Nephron progenitor cell (in vitro differentiated cells): Measurements from ENCODE around the gene LEFTY2.

Experiments used
- DNase-seq: peaks from one replicate; pipeline ENCODE4 v3.0.0; 2021
- H3K27ac Mint-ChIP-seq: 2 replicates; pipeline ENCODE4 v1.8.0; 2021; ENCODE audit warnings: mild to moderate bottlenecking, moderate library complexity, mixed read lengths
- H3K27me3 Mint-ChIP-seq: 2 replicates; pipeline ENCODE4 v1.8.0; 2021; ENCODE audit warnings: mild to moderate bottlenecking, low read depth, mixed read lengths; ENCODE audit not compliant: poor library complexity
- H3K36me3 Mint-ChIP-seq: 2 replicates; pipeline ENCODE4 v1.8.0; 2021; ENCODE audit warnings: low read depth, mixed read lengths
- H3K4me1 Mint-ChIP-seq: 2 replicates; pipeline ENCODE4 v1.8.0; 2021; ENCODE audit warnings: mixed read lengths
- H3K4me3 Mint-ChIP-seq: 2 replicates; pipeline ENCODE4 v1.8.0; 2021; ENCODE audit warnings: mild to moderate bottlenecking, moderate library complexity, mixed read lengths
- H3K9me3 Mint-ChIP-seq: 2 replicates; pipeline ENCODE4 v1.8.0; 2021; ENCODE audit warnings: mild to moderate bottlenecking, moderate library complexity, mixed read lengths
- CTCF ChIP-seq: fragments of 200-600 bp; sonication (generic); IDR thresholded peaks from 2 replicates; pipeline ENCODE4 v1.5.0; 2021; ENCODE audit warnings: antibody characterized with exemption

Gene LEFTY2

GRCh38 chr1:225965231-225965630, 24.2 kb upstream of the LEFTY2 start:
- peaks cover 19% of the 10 kb centered on the region for H3K27me3 Mint-ChIP-seq
- H3K27ac Mint-ChIP-seq, result no peak overlapping the region
- no peak for TF ChIP-seq CTCF
- no peak for DNase-seq
- H3K36me3 Mint-ChIP-seq, result no peaks in the 10 kb centered on the region
- no peak overlapping the region for H3K4me3 Mint-ChIP-seq
- H3K4me1 Mint-ChIP-seq, result peaks cover 10% of the 10 kb centered on the region
- peaks cover 7% of the 10 kb centered on the region for H3K9me3 Mint-ChIP-seq

GRCh38 chr1:225963735-225964530, 22.9 kb upstream of the LEFTY2 start:
- no peaks in the 10 kb centered on the region for H3K36me3 Mint-ChIP-seq

GRCh38 chr1:225962440-225962975, 21.5 kb upstream of the LEFTY2 start:
- H3K4me1 Mint-ChIP-seq, result peaks cover 10% of the 10 kb centered on the region
- H3K9me3 Mint-ChIP-seq, result no peaks in the 10 kb centered on the region
- DNase-seq, result peak; percentile 84
- H3K27me3 Mint-ChIP-seq, result peaks cover 26% of the 10 kb centered on the region
- H3K36me3 Mint-ChIP-seq, result no peaks in the 10 kb centered on the region
- no peak overlapping the region for H3K4me3 Mint-ChIP-seq
- peak; percentile 83 for TF ChIP-seq CTCF
- H3K27ac Mint-ChIP-seq, result no peak overlapping the region

More at GRCh38 chr1:225963735-225964530, 22.9 kb upstream of the LEFTY2 start:
- Mint-ChIP-seq H3K27ac (no peak overlapping the region), H3K27me3 (peaks cover 26% of the 10 kb centered on the region), H3K4me1 (peaks cover 10% of the 10 kb centered on the region), H3K4me3 (no peak overlapping the region), H3K9me3 (peaks cover 3% of the 10 kb centered on the region)
- DNase-seq, result no peak
- TF ChIP-seq CTCF, result no peak

DNA sequence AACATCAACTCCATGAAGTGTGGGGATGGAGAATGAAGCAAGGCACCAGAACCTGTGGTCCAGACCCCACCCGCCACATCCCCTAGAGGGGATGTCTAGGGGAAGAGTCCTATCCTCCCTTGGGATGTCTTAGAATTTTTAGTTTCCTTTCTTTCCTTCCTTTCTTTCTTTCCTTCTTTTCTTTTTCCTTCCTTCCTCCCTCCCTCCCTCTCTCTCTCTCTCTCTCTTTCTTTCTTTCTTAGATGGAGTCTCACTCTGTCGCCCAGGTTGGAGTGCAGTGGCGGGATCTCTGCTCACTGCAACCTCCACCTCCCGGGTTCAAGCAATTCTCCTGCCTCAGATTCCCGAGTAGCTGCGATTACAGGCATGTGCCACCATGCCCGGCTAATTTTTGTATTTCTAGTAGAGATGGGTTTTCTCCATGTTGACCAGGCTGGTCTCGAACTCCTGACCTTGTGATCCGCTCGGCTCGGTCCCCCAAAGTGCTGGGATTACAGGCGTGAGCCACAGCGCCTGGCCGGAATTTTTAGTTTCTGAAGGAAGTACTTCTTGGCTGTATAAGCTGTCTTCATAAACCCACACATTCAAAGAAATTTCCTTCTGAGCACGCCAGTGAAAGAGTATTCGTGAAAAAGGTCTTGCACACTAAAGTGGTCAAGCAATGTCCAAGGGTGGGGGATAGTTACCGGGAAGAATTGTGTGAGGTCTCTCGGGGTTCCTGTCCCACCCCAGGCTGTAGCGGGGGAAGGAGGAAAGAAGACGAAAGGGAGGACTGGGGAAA, 20.8 kb upstream of the LEFTY2 start:
- peaks cover 26% of the 10 kb centered on the region for H3K27me3 Mint-ChIP-seq
- no peak overlapping the region for H3K4me3 Mint-ChIP-seq
- no peak for DNase-seq
- H3K36me3 Mint-ChIP-seq, result no peaks in the 10 kb centered on the region
- no peaks in the 10 kb centered on the region for H3K9me3 Mint-ChIP-seq
- H3K27ac Mint-ChIP-seq, result no peak overlapping the region
- peaks cover 10% of the 10 kb centered on the region for H3K4me1 Mint-ChIP-seq
- no peak for TF ChIP-seq CTCF

DNA sequence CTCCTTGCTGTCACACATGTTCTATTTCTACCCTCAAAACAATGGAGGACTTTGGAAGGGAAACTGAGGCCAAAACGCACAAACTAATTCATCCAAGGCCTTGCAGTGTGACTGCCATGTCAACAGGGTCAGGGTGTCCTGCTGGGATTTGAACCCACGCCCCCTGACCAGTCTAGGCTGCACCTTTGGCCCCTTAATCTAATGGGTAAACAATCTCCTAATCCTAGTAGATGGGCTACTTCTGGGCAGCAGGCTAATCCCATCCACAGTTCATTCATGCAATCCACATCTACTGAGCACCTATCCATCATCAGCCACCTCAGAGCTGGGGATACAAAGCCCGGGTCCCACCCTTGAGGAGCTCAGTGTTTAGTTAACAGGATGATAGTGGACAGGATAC, 17.0 kb upstream of the LEFTY2 start:
- DNase-seq, result no peak
- no peaks in the 10 kb centered on the region for H3K4me1 Mint-ChIP-seq
- TF ChIP-seq CTCF, result no peak

More for the DNA sequence above, 17.0 kb upstream of the LEFTY2 start:
- Mint-ChIP-seq H3K27me3 (peaks cover 34% of the 10 kb centered on the region), H3K4me3 (no peak overlapping the region), H3K27ac (no peak overlapping the region), H3K9me3 (no peaks in the 10 kb centered on the region), H3K36me3 (no peaks in the 10 kb centered on the region)
